Measurements from ENCODE around the gene LRRC4B.

Gene LRRC4B

DNA sequence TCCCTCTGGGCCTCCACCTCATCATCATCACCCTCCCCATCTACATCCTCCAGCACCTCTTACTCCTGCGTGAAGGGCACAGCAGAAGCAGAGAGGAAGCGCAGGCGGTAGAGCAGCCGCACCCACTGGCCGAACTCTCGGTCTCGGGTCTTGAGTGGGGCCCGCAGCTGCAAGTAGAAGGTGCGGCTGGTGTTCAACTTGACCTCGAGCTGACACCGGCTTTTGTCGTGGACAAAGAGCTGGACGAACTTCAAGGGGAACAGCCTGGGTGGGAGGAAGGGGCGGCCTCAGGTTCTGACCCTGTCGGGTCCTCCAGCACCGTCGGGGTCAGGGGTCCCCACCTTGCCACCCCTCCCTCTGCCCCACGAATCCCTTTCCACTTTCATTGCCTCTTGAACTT lies 100.7 kb downstream of the LRRC4B start:
- ChIA-PET CTCF (interaction anchor here (1.3 kb wide), 1 partner anchor 110 kb away, joined by 5 read pairs; no protein-coding TSS in a partner anchor), POLR2A (no interaction called here)
- Histone ChIP-seq H3K27ac (ENCODE audit: extremely low read depth, low read depth, low read length) (no peak overlapping the region), H3K36me3 (ENCODE audit: control insufficient read depth in 2 of 2, insufficient read depth in 1 of 2, low read length in 2 of 2) (no peaks in the 10 kb centered on the region), H3K4me1 (ENCODE audit: control insufficient read depth, insufficient read depth, low read length) (no peaks in the 10 kb centered on the region), H3K4me3 (ENCODE audit: low read depth, low read length) (no peak overlapping the region), H3K9me3 (ENCODE audit: control insufficient read depth, insufficient read depth, low read depth, low read length) (no peaks in the 10 kb centered on the region)
- no peak for TF ChIP-seq ZNF610 (tag by site-specific recombination; IDR thresholded peaks at IDR 0.05; ENCODE audit: borderline replicate concordance)
- TF ChIP-seq KLF9 (tag by site-specific recombination; IDR thresholded peaks at IDR 0.05; ENCODE audit: low read depth) = no peak
- no peak for TF ChIP-seq ZNF221 (tag by site-specific recombination; IDR thresholded peaks at IDR 0.05; ENCODE audit: borderline replicate concordance)
- TF ChIP-seq KLF16 (tag by site-specific recombination; IDR thresholded peaks at IDR 0.05) = no peak
- TF ChIP-seq ZNF600 (tag by site-specific recombination; IDR thresholded peaks at IDR 0.05) = no peak
- no peak for TF ChIP-seq ZNF768 (tag by site-specific recombination; IDR thresholded peaks at IDR 0.05)
